DMS114 treated with DMSO at 0.1 percent for 48 hours (cell line): ENCODE measurements around the gene FGFBP3.

Source experiments
- DNase-seq: peaks from one replicate; lab custom pipeline; 2025; ENCODE audit not compliant: unreplicated experiment; lab: John Stamatoyannopoulos, UW

FGFBP3 gene

GRCh38 chr10:91856637-91857036 lies 52.6 kb downstream of the FGFBP3 start:
- DNase-seq, result no peak
